HG03103 (cell line): Measurements from ENCODE around the gene IZUMO4.
A peak's percentile ranks its signal among the peaks of the same experiment; 100 is the strongest.

Source experiments
- ATAC-seq: cut with Tn5 transposase; IDR thresholded peaks from one replicate; pipeline ENCODE4 v1.9.1; 2021; ENCODE audit warnings: low read depth; ENCODE audit not compliant: unreplicated experiment

IZUMO4 gene, protein sequence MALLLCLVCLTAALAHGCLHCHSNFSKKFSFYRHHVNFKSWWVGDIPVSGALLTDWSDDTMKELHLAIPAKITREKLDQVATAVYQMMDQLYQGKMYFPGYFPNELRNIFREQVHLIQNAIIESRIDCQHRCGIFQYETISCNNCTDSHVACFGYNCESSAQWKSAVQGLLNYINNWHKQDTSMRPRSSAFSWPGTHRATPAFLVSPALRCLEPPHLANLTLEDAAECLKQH

DNA sequence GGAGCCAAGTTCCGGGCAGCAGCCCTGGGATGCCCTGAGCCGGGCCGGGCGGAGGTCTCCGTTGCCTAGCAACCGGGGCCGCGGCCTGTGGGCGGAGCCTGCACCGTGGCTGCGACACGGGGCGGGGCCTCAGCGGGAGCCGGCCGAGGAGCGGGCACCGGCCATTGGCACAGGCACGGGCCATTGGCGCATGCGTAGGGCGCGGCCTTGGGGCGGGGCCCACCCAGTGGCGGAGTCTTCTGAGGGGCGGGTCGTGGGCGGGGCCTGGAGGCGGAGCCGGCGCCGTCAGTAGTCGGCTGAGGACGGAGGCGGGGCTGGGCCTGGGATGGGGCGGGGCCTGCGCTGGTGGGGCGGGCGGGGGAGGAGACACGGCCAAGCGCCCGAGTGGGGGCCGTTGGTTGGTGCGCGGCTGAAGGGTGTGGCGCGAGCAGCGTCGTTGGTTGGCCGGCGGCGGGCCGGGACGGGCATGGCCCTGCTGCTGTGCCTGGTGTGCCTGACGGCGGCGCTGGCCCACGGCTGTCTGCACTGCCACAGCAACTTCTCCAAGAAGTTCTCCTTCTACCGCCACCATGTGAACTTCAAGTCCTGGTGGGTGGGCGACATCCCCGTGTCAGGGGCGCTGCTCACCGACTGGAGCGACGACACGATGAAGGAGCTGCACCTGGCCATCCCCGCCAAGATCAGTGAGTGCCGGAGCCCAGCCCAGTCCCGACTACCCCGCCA lies at the start of gene IZUMO4:
Gene IZUMO4 (plus strand): TSS at position 436 of the 723 bp plus-strand sequence. CDS start 31 bp downstream, at position 467.
- ATAC-seq: peak; percentile 53

DNA sequence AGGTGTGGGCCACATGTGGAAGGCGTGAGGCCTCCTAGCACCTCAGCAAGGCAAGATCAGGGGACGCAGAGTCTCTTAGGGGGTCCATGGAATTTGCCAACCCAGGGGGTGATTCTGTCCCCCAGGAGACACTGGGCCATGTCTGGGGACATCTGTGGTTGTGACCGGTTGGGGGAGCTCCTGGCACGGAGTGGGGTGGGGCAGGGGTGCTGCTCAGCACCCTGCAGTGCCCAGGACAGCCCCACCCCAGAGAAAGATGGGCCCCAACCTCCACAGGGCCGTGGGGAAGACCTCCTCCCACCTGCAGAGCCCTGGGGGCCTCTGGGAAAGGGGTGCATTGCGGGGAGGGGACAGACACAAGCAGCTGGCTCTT lies 49.7 kb upstream of the IZUMO4 start:
- ATAC-seq: no peak

DNA sequence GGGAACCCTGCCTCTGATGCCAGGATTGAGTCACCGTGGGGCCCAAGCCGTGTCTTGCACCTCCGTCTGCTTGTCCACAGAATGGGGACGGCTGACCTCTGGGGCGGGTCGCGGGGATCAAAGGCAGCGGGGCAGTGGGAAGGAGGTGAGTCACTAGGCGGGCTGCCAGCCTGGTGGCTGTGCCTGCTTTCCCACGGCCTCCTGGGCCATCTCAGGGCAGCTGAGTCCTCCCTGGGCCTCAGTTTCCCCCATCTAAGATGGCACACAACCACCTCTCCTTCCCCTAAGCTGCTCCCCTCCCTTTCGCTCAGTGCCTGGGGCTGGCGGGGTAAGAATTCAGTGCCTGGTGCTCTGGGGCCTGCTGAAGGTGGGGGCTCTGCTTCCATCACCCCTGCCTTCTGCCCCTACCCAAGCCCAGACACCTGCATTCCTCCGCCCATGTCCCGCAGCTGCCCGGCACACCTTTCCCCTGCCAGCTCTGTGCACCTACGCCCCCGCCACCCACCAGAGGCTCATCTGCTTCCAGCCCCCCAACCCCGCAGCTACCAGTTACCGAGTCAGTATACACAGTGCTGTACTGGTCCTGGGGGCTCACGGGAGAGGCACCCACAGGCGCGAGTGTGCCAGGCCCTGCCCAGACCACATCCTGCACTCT lies 49.1 kb upstream of the IZUMO4 start:
- ATAC-seq: no peak

DNA sequence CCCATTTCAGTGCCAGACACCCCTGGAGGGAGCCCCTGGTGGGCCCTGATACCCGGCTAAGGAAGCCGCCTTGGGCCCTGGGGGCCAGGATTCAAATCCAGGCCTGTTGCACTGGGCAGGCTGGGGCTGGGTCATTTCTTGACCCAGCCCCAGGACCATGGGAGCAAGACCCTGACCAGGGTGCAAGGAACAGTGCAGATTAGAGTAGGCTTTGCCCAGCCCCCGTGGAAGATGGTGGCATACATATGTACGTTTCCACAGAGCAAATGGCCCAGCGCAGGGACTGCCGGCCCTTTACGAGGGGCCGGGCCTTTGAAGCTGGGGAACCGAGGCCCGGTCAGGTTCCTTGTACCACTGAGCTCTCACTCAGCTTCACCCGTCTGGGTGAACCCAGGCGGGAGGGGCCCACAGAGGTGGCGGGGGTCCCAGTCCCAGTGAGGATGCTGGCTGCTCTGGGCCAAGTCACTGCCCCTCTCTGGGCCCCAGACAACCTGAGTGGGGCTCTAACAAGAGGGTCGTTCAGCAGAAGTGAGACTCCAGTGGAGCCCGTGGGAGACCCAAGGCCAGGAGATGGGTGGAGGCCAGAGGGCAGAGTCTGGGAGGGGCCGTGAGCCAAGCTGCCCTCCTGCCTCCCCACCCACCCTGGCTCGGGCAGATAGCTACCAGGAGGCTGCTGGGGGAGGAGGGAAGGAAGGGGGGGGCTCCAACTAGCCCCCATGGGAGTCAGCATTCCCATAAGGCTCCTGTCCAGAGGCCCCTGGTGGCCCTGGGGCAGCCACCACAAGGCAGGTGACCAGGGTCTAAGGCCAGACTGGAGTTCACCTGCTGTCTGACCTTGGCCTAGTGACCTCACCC lies 48.4 kb upstream of the IZUMO4 start:
- no peak for ATAC-seq

DNA sequence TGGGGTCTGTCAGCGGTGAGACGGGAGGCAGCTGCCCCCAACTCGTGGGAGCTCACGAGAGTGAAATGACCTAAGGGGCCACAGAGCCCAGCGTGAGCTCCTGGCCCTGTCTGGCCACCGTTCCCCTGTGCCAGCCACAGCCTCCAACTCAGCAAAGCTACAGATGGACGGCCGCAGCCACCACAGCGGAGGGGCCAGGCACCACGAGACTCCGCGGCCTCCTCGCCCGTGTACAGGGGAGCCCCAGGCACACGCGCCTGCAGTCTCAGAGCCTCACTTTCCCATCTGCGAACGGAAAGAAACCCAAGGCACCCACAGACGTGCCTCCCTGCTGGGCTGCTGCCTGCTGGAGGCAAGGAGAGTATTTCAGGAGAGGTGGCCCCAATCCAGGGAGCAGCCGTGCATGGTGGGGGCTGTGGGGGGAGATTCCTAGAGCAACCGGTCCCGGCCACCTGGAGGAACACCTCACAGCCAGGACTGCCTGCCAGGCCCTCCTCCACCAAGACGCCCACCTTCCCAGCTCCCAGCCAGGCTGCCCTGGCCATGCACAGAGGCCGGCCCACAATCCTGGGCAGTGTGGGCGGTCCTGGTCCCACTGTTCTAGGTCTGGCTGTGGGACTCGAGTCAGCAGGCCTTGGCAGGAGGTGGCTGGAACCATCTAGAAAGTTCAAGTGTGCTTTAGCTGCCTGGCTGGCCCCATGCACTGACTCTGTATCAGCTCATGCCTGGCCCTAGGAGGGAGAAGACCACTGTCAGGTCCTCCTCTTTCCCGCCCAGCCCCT lies 47.6 kb upstream of the IZUMO4 start:
- no peak for ATAC-seq

DNA sequence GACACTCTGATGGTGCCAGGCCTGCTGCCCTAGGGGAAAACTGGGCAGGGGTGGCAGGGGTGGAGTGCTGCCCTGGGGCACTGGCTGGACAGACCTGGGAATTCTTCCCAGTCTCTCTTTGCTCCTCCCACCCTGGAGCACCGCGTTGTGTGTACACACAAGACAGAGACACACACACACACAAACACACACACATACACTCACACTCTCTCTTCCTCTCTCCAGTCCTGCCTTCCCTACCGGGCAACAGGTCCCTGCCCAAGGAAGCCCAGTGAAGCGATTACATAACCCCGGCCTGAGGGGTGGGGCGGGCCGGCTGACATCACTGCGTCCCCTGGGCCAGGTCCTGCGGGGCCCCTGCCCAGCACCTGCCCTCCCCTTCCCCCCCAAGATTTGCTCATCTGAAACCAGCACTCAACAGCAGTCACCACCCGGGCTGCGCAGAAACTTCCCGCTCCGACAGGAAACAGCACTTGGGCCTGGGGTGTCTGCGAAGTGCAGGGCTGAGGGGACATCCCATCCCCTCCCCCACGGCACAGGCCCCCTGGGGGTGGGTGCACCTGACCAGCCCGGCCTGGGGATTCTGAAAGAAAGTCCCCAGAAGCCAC lies 46.9 kb upstream of the IZUMO4 start:
- no peak for ATAC-seq

DNA sequence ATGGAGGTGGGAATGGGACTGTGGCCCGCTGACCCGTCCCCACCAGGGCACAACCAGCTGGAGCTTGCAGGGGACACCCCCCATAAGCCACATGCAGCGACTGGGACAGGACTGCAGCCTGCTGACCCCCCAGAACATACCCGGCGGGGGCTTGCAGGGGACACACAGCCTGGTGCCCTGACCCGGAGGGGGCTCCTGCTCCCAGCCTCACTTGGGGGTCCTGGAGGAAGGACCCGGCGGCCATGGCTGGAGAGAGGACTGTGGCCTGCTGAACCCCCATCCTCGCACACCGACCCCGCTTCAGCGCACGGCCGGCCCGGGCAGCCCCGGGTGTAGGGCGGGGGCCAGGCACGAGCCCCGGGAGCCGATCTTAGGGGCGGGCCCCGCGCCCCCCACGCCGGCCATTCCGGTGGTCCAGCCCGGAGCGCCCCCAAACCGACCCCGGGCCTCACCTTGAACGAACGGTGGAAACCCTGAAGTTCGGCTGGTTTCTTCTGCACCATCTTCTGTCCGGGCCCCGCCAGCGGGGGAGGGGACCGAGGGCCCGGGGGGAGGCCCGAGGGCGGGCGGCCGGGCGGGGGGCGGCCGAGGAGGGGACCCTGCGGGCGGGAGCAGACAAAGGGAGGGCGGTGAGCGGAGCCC lies 46.2 kb upstream of the IZUMO4 start:
- no peak for ATAC-seq

DNA sequence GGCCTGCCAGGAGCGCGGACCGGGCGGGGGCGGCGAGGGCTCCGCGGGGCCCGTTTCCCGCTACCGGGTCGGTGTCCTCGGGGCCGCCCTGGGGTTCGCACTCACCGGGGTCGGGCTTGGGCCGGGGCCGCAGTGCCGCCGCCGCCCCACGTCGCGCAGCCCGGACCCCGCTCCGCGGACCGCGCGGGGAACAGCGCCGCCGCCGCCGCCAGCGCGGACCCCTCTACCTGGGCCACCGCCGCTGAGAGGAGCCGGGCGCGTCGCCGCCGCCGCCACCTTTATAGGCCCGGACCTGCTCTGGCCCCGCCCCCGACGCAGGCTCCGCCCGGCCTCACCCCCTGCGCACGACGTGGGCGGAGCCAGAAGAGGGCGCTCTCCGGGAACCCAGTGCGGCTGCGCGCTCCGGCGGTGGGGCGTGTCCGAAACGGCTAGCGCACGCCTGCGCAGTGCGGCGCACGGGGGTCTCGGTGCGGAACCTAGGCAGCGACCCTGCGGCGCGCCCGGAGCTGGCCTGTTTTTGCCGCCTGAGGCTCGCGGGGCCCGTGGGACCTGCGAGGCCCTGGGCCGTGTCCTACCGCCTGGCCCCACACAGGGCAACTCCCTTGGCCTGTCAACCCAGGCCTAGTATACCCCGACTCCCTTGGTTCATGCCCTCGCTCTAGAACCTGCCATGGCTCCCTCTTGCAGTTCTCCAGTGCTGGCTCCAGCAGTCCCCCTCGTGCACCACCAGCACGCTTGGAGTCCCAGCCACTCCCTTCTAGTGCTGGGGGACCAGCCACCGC lies 45.5 kb upstream of the IZUMO4 start, which contains the start of gene MKNK2:
Gene MKNK2 (minus strand): TSS at position 254 of the 782 bp plus-strand sequence. CDS start 393 bp downstream, outside the sequence.
- ATAC-seq: peak; percentile 47

DNA sequence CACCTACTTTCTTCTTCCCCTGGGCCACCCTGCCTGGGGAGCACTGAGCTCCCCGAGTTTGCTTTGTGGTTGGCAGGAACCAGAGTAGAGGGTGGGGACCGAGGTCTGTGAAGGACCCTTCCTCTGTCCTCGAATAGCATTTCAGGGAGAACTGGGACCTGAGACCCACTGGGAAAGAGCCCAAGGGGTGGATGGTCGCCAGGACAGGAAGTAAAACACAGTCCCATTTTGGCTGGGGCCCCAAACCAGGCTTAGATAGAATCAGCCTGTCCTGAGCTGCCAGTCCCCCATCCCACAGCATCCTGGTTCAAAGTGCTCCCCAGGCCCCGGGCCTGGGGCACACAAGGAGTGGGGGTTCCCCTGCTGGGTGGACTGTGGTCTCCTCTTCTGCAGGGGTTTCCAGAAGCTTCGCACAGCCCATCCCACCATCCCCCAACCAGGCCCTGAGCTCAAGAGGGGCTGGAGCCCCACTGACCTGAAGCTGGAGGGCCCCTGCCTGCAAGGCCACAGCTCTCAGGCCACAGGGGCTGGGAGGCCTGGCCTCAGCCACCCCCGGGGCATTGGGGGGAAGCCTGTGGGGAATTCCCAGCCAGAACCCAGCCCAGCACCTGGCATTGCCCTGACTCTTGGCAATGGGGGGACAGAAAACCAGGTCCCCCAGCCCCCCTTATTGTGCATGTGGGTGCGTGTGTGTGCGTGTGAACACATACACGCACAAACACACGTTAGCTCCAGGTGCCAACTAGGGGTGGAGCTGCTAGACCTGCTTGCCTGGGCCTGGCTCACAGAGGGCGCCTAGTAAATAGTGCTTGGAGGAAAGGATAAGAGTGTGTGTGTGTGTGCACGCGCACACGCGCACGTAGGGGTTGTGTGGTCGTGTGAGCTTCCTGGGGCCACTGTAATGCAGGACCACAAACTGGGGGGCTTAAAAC lies 44.7 kb upstream of the IZUMO4 start:
- ATAC-seq: no peak

DNA sequence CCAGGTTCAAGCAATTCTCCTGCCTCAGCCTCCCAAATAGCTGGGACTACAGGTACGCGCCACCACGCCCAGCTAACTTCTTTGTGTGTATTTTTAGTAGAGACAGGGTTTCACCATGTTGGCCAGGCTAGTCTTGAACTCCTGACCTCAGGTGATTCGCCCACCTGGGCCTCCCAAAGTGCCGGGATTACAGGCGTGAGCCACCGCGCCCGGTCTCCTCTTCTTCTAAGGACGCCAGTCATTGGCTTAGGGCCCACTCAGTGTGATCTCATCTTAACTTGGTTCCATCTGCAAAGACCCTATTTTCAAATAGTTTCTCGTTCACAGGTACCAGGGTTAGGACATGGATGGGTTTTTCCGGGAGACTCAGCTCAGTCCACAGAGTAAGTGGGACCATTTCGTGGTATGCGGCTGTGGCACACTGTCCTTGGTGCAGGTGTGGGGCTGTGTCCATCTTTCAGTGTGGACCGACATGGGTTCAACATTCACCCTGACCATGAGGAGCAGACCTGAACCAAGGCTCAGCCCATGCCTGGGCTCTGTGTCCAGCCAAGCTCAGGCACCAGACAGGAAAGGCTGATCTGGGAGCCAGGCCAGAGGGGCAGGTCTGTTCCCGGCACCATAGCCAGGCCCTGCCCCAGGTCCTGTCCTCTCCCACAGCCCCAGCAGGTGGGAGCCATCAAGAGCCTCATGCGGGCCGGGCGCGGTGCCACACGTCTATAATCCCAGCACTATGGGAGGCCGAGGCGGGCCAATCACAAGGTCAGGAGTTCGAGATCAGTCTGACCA lies 42.9 kb upstream of the IZUMO4 start:
- ATAC-seq: no peak

DNA sequence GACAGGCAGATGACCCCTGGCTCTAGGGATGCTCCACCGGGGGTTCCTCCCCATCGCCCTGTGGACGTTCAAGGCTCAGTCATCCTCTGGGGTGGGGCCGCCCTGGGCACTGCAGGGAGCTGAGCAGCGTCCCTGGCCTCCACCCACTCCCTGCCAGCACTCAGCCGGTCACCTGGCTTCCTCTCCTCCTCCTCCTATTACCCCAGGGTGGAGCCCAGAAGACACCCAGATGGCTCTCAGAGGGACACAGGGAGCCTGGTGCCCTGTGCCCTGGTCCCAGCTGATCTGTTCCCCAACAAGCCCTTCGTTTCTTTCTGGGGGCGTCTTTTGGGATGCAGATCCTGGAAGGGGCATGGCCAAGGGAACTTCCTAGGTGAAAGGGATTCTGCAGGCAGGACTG lies 42.0 kb upstream of the IZUMO4 start:
- no peak for ATAC-seq

DNA sequence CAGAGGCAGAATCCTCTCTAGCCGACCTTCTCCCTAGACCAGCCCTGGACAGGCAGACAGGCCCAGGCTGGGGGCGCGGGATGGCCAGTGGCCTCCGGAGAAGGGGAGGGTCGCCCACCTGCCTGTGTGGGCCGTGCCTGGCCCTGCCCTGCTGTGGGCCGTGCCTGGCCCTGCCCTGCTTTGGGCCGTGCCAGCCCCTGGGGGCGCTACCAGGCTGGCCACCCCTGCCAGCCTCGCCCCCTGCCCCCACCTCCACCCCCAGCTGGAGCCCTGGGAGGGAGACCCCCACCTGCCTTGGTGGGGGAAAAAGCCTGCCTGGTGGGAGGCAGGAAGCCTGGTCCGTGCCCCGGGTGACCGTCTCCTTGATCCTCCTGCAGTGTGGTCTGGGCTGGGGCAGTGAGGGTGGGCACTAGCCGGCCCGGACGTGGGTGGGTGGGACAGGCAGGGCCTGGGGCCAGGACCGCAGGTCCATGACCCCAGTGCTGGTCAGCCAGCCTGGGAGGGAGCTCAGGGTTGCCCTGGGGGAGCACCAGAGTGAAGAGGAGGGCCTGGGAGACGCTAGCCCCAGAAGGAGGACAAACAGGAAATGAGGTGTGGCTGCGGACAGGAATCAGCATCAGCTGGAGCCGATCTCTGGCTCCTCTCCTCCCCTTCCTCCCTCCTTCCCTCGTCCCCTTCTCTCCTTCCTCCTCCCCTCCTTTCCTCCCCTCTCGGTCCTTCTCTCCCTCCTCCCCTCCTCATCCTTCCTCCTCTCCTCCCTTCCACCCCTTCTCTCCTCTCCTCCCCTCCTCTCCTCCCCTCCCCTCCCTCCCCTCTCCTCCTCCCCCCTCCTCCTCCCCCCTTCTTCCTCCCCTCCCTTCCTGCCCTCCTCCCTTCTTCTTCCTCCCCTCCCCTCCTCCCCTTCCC lies 40.5 kb upstream of the IZUMO4 start:
- ATAC-seq: no peak

DNA sequence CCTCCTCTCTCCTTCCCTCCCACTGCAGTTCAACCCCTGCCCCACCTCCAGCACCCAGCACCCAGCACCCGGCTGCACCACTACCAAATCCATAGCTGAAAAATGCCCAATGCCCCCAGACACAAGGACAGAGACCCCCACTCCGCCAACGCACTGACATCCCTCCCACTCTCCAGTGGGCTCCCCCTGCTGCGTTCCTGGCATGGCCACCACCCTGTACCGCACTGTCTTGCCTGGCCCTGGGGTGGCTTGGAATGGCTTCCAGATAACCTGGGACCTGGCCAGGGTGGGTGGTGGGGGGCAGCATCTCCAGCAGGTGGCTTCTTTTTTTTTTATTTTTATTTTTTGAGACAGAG lies 39.9 kb upstream of the IZUMO4 start:
- no peak for ATAC-seq

DNA sequence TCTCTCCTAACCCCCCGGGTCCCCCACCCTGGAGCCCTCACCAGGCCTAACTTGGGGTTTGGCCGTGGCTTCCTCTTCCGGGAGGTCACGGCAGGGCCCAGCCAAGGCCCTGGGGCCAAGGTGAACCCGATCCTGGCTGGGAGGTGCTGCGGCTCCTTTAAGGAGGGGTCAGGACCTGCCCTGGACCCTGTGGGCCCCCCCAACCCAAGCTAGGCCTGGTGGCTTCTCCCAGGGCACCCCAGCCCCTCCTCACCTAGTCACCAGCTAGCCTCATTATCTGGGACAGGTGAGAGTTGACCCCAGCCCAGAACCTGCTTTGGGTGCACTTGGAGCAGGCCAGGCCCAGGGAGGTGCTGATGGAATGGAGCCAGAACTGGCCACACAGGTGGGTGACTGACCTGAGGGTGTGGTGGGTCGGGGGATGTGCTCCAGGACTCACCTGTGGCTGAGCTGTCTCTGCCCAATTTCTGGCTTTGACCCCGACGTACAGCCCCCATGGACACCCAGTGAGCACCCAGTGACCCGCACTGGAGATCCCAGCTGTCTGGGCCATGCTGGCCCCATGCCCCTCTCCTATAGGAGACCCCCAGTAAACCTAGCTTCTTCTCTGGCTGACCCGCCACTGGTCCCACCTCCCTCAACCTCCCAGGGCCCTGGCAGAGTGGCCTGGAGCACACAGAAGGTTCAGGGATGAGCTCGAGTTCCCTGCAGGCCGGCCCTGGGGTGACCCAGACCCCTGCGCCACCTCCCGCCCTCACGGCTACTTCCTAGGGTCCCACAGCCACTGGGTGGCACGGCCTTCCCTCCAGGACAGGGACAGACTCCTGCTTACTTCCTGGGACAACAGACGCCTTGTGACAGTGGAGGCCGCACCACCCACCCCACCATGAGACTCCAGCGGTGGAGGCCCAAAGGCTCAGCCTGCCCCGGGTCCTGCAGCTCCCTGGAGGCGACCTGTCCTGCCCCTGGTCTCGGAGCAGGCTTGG lies 38.9 kb upstream of the IZUMO4 start:
- no peak for ATAC-seq
